Muscle layer of colon (tissue), 2 donors: ENCODE measurements around the gene TEKTIP1.
A peak's percentile ranks its signal among the peaks of the same experiment; 100 is the strongest.
"Not testable (repeated sequence)": the region's sequence is repeated elsewhere in the genome, so short reads cannot be mapped to it uniquely, and the experiment has no call there.

Source experiments
- H3K27ac ChIP-seq: one replicate; pipeline ENCODE4 v1.7.0; 2013; ENCODE audit warnings: low read depth, mild to moderate bottlenecking, low read length, moderate library complexity
- H3K27me3 ChIP-seq, 2 donors: one replicate each; pipeline ENCODE4 v1.7.0; 2013; ENCODE audit warnings: low read length in 2 of 2, mild to moderate bottlenecking in 2 of 2; ENCODE audit not compliant: insufficient read depth in 2 of 2, control insufficient read depth in 1 of 2
- H3K36me3 ChIP-seq: one replicate; pipeline ENCODE4 v1.7.0; 2013; ENCODE audit warnings: mild to moderate bottlenecking, low read length; ENCODE audit not compliant: insufficient read depth
- H3K4me1 ChIP-seq: one replicate; pipeline ENCODE4 v1.7.0; 2013; ENCODE audit warnings: mild to moderate bottlenecking, low read length; ENCODE audit not compliant: insufficient read depth
- H3K4me3 ChIP-seq, 2 donors: one replicate each; pipeline ENCODE4 v1.7.0; 2013; ENCODE audit warnings: low read length in 2 of 2, low read depth in 1 of 2, mild to moderate bottlenecking in 1 of 2, moderate library complexity in 1 of 2
- H3K9ac ChIP-seq: one replicate; pipeline ENCODE4 v1.7.0; 2013; ENCODE audit warnings: low read length
- H3K9me3 ChIP-seq: one replicate; pipeline ENCODE4 v1.7.0; 2013; ENCODE audit warnings: mild to moderate bottlenecking, low read length
- donor health status: abdominal sarcoma.
- donor health status: Adenocarcinoma of cecum.

Gene TEKTIP1

GRCh38 chr19:3557461-3558248 is 18.7 kb downstream of the TEKTIP1 start, which contains the start of gene MFSD12:
Gene MFSD12 (minus strand): TSS chr19:3557586. CDS start chr19:3557403, 183 bp downstream.
- Histone ChIP-seq H3K27ac (peak within 1 kb of the TSS; percentile 92), H3K36me3 (no peaks in the 10 kb centered on the region), H3K27me3 (no peaks in the 10 kb centered on the region), H3K9me3 (no peaks in the 10 kb centered on the region), H3K4me1 (peaks cover 20% of the 10 kb centered on the region), H3K9ac (peak within 1 kb of the TSS; percentile 57), H3K4me3 (peak within 1 kb of the TSS; percentile 84 to 91)

GRCh38 chr19:3563709-3564524 is 24.9 kb downstream of the TEKTIP1 start:
- Histone ChIP-seq H3K4me1 (no peaks in the 10 kb centered on the region), H3K9me3 (no peaks in the 10 kb centered on the region), H3K27ac (no peak overlapping the region), H3K4me3 (no peak overlapping the region), H3K36me3 (no peaks in the 10 kb centered on the region), H3K27me3 (no peaks in the 10 kb centered on the region), H3K9ac (no peak overlapping the region)

- no peaks in the 10 kb centered on the region for H3K9me3 ChIP-seq
- no peaks in the 10 kb centered on the region for H3K36me3 ChIP-seq
- no peak overlapping the region for H3K9ac ChIP-seq
- no peak overlapping the region for H3K27ac ChIP-seq
- no peaks in the 10 kb centered on the region for H3K4me1 ChIP-seq
- no peak overlapping the region for H3K4me3 ChIP-seq
- H3K27me3 ChIP-seq, result no peaks in the 10 kb centered on the region
These were observed 26.2 kb downstream of the TEKTIP1 start for GRCh38 chr19:3565139-3565538.

- peaks cover 15% of the 10 kb centered on the region for H3K4me1 ChIP-seq
- H3K9ac ChIP-seq, H3K36me3 ChIP-seq, H3K9me3 ChIP-seq, H3K4me3 ChIP-seq, H3K27me3 ChIP-seq, H3K27ac ChIP-seq: not testable (repeated sequence)
These were observed 31.1 kb downstream of the TEKTIP1 start for GRCh38 chr19:3570042-3570441.

- no peaks in the 10 kb centered on the region for H3K27me3 ChIP-seq
- peaks cover 16% of the 10 kb centered on the region for H3K4me1 ChIP-seq
- H3K36me3 ChIP-seq, result no peaks in the 10 kb centered on the region
- H3K4me3 ChIP-seq, result no peak overlapping the region
- no peak overlapping the region for H3K9ac ChIP-seq
- H3K27ac ChIP-seq, result no peak overlapping the region
- no peaks in the 10 kb centered on the region for H3K9me3 ChIP-seq
These were observed 31.6 kb downstream of the TEKTIP1 start for GRCh38 chr19:3570606-3571011.

- no peak overlapping the region for H3K9ac ChIP-seq
These were observed 33.3 kb downstream of the TEKTIP1 start for GRCh38 chr19:3572132-3572854.

GRCh38 chr19:3572855-3573161 is 33.8 kb downstream of the TEKTIP1 start, which contains the start of gene HMG20B:
Gene HMG20B (plus strand): TSS chr19:3572944. CDS start chr19:3573310, 366 bp downstream.
- peak within 1 kb of the TSS; percentile 21 for H3K9ac ChIP-seq
- no peaks in the 10 kb centered on the region for H3K9me3 ChIP-seq
- peaks cover 27% of the 10 kb centered on the region for H3K4me1 ChIP-seq
- no peaks in the 10 kb centered on the region for H3K36me3 ChIP-seq
- H3K27me3 ChIP-seq, result no peaks in the 10 kb centered on the region
- H3K27ac ChIP-seq, result peak within 1 kb of the TSS; percentile 93
- H3K4me3 ChIP-seq, result peak within 1 kb of the TSS; percentile 82 to 83

More at GRCh38 chr19:3572132-3572854, 33.3 kb downstream of the TEKTIP1 start:
- Histone ChIP-seq H3K27me3 (no peaks in the 10 kb centered on the region), H3K4me3 (peak overlapping the region; percentile 45 to 82), H3K27ac (peak overlapping the region; percentile 63), H3K4me1 (peaks cover 27% of the 10 kb centered on the region), H3K36me3 (no peaks in the 10 kb centered on the region), H3K9me3 (no peaks in the 10 kb centered on the region)

GRCh38 chr19:3573162-3573857 is 34.3 kb downstream of the TEKTIP1 start:
- Histone ChIP-seq H3K27ac (peak overlapping the region; percentile 93), H3K4me1 (peaks cover 27% of the 10 kb centered on the region), H3K27me3 (no peaks in the 10 kb centered on the region), H3K36me3 (no peaks in the 10 kb centered on the region), H3K9me3 (no peaks in the 10 kb centered on the region), H3K9ac (peak overlapping the region; percentile 21), H3K4me3 (peak overlapping the region; percentile 70 to 83)

- peaks cover 27% of the 10 kb centered on the region for H3K4me1 ChIP-seq
- no peaks in the 10 kb centered on the region for H3K36me3 ChIP-seq
- no peak overlapping the region for H3K27ac ChIP-seq
- no peaks in the 10 kb centered on the region for H3K27me3 ChIP-seq
- no peak overlapping the region for H3K9ac ChIP-seq
- peak overlapping the region; percentile 70 to 83 for H3K4me3 ChIP-seq
- H3K9me3 ChIP-seq, result no peaks in the 10 kb centered on the region
These were observed 35.1 kb downstream of the TEKTIP1 start for GRCh38 chr19:3573858-3574637.

- Histone ChIP-seq H3K27me3 (no peaks in the 10 kb centered on the region), H3K4me1 (peaks cover 27% of the 10 kb centered on the region), H3K9ac (no peak overlapping the region), H3K27ac (no peak overlapping the region), H3K4me3 (no peak overlapping the region), H3K36me3 (no peaks in the 10 kb centered on the region), H3K9me3 (no peaks in the 10 kb centered on the region)
These were observed 36.3 kb downstream of the TEKTIP1 start for GRCh38 chr19:3575260-3575741.
